ENCODE measurements around the gene TRPC4AP.
"Not testable (repeated sequence)": the region's sequence is repeated elsewhere in the genome, so short reads cannot be mapped to it uniquely, and the experiment has no call there.

TRPC4AP gene

GRCh38 chr20:35052616-35053015 lies 40.0 kb downstream of the TRPC4AP start:
- not testable (repeated sequence) for DNase-seq

GRCh38 chr20:35049776-35050352 lies 42.7 kb downstream of the TRPC4AP start:
- DNase-seq: no peak

- DNase-seq: no peak
These were observed 43.9 kb downstream of the TRPC4AP start for GRCh38 chr20:35048739-35049138.

GRCh38 chr20:35042268-35042667 lies 50.3 kb downstream of the TRPC4AP start:
- DNase-seq: no peak

GRCh38 chr20:35040646-35041045 lies 52.0 kb downstream of the TRPC4AP start:
- DNase-seq: no peak

- DNase-seq: no peak
These were observed 52.6 kb downstream of the TRPC4AP start for GRCh38 chr20:35039846-35040489.

- DNase-seq: no peak
These were observed 53.5 kb downstream of the TRPC4AP start for GRCh38 chr20:35039146-35039545.

GRCh38 chr20:35034145-35034544 lies 58.5 kb downstream of the TRPC4AP start:
- no peak for DNase-seq

- DNase-seq: no peak
These were observed 62.5 kb downstream of the TRPC4AP start for GRCh38 chr20:35030136-35030535.

GRCh38 chr20:35027301-35027700 lies 65.3 kb downstream of the TRPC4AP start:
- DNase-seq: no peak

- DNase-seq: no peak
These were observed 67.5 kb downstream of the TRPC4AP start for GRCh38 chr20:35025116-35025515.

- DNase-seq: no peak
These were observed 69.0 kb downstream of the TRPC4AP start for GRCh38 chr20:35023624-35024023.

GRCh38 chr20:35021831-35022230 lies 70.8 kb downstream of the TRPC4AP start:
- DNase-seq: no peak

- no peak for DNase-seq
These were observed 71.5 kb downstream of the TRPC4AP start for GRCh38 chr20:35021063-35021462.

- no peak for DNase-seq
These were observed 72.3 kb downstream of the TRPC4AP start for GRCh38 chr20:35020108-35020928.

- DNase-seq: no peak
These were observed 73.8 kb downstream of the TRPC4AP start for GRCh38 chr20:35018590-35019371.

GRCh38 chr20:35017099-35017835 lies 75.3 kb downstream of the TRPC4AP start:
- no peak for DNase-seq

GRCh38 chr20:35015863-35016193 lies 76.8 kb downstream of the TRPC4AP start:
- DNase-seq: no peak

- no peak for DNase-seq
These were observed 78.1 kb downstream of the TRPC4AP start for GRCh38 chr20:35014537-35014936.

GRCh38 chr20:35013421-35014411 lies 78.9 kb downstream of the TRPC4AP start:
- DNase-seq: no peak

All from CD4-positive, alpha-beta T cell treated with Interleukin-17A for 1 hour (primary cell).